NCI-H1105 (cell line): ENCODE results near the gene DHRS12.

Source experiments
- DNase-seq: peaks from one replicate; lab custom pipeline; 2025; lab: John Stamatoyannopoulos, UW

DHRS12 gene

GRCh38 chr13:51807041-51807440, 3.1 kb upstream of the DHRS12 start:
- no peak for DNase-seq

- peak; percentile 37 for DNase-seq
These were observed 2.6 kb upstream of the DHRS12 start for GRCh38 chr13:51806566-51806965.

GRCh38 chr13:51805925-51806324, 2.0 kb upstream of the DHRS12 start:
- DNase-seq: no peak

GRCh38 chr13:51805313-51805712, 1.4 kb upstream of the DHRS12 start:
- DNase-seq: no peak

- DNase-seq: no peak
These were observed 571 bp upstream of the DHRS12 start for GRCh38 chr13:51804295-51805172.

GRCh38 chr13:51802631-51803418, 1.1 kb downstream of the DHRS12 start:
- no peak for DNase-seq

GRCh38 chr13:51801631-51802099, 2.3 kb downstream of the DHRS12 start:
- DNase-seq: no peak

- no peak for DNase-seq
These were observed 3.5 kb downstream of the DHRS12 start for GRCh38 chr13:51800486-51800885.

GRCh38 chr13:51799261-51799660, 4.7 kb downstream of the DHRS12 start:
- no peak for DNase-seq

- peak; percentile 48 for DNase-seq
These were observed 6.1 kb downstream of the DHRS12 start for GRCh38 chr13:51797664-51798488.

GRCh38 chr13:51796546-51796945, 7.4 kb downstream of the DHRS12 start:
- no peak for DNase-seq

GRCh38 chr13:51795419-51795818, 8.5 kb downstream of the DHRS12 start:
- no peak for DNase-seq

- DNase-seq: no peak
These were observed 9.0 kb downstream of the DHRS12 start for GRCh38 chr13:51794964-51795363.

- no peak for DNase-seq
These were observed 10.2 kb downstream of the DHRS12 start for GRCh38 chr13:51793570-51794271.

GRCh38 chr13:51786425-51787265, 17.3 kb downstream of the DHRS12 start:
- no peak for DNase-seq

GRCh38 chr13:51785712-51786424, 18.1 kb downstream of the DHRS12 start:
- DNase-seq: peak; percentile 83

GRCh38 chr13:51784097-51784496, 19.9 kb downstream of the DHRS12 start:
- no peak for DNase-seq

- DNase-seq: no peak
These were observed 20.4 kb downstream of the DHRS12 start for GRCh38 chr13:51783428-51784094.

GRCh38 chr13:51782026-51782710, 21.8 kb downstream of the DHRS12 start:
- DNase-seq: no peak
